ENCODE results near the gene LYRM4.

LYRM4 gene

DNA sequence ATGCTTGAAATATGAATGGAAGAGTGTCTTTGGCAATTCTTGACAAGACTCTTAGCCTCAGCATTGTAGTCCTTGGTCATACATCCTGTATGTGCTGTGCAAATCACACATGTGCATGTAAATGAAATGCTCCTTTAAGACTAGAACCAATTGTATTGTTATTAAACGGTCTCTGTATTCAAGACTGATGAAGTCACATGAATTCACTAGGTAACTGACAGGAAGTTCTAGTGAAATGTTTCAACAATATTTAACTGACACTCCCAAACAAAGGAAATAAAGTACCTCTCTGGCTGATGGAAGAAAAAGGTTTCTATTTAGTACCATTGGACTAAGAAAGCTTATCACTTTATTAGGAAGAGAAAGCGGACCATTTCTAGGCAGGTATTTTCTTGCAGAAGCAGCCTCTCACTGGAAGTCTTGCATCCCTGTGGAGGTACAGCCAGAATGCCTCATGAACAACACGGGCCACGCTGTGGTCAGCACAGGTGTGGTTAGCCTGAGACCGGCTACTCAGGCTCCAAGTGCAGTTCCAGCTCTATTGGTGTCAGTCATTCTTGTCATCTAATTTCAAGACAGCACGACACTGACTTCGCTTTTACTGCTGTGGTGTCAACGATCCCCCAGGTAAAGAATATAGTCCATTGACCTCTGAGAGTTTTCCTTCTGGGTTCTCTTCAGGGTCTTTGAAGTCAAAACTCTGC, 158.3 kb downstream of the LYRM4 start:
- TF ChIP-seq, protein P1, sequence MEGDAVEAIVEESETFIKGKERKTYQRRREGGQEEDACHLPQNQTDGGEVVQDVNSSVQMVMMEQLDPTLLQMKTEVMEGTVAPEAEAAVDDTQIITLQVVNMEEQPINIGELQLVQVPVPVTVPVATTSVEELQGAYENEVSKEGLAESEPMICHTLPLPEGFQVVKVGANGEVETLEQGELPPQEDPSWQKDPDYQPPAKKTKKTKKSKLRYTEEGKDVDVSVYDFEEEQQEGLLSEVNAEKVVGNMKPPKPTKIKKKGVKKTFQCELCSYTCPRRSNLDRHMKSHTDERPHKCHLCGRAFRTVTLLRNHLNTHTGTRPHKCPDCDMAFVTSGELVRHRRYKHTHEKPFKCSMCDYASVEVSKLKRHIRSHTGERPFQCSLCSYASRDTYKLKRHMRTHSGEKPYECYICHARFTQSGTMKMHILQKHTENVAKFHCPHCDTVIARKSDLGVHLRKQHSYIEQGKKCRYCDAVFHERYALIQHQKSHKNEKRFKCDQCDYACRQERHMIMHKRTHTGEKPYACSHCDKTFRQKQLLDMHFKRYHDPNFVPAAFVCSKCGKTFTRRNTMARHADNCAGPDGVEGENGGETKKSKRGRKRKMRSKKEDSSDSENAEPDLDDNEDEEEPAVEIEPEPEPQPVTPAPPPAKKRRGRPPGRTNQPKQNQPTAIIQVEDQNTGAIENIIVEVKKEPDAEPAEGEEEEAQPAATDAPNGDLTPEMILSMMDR (IDR thresholded peaks at IDR 0.05; ENCODE audit: low read depth, low read length, missing control alignments) = no peak
- Histone ChIP-seq H3K36me3 (replicated peaks) (no peaks in the 10 kb centered on the region), H3K27me3 (replicated peaks) (no peaks in the 10 kb centered on the region), H3K27ac (no peak overlapping the region), H3K4me3 (ENCODE audit: low read depth, low read length) (no peak overlapping the region)
- DNase-seq = no peak
- in situ Hi-C loops (cut with HindIII; ENCODE audit: low pct_ligation_motif_present, low sequenced_read_pairs) = no loop called here

DNA sequence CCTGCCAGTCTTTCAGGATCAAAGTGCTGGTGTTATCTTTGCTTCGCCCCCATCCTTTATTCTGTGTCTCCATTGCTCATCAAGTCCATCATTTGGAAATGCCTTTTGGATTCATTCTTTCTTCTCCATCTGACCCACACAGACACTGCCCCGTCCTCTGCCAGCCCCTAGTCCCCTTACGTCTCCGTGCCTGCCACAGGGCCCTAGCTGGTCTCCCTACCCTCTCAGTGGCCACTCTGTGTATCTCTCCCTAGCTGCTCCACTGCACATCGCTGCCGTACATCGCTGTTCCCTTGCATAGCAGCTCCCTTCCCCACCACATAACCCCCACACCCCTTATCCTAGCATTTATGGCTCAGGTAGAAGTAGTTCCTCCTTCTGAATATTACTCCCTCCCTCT, 159.9 kb downstream of the LYRM4 start:
- Histone ChIP-seq H3K27me3 (replicated peaks) (no peaks in the 10 kb centered on the region), H3K4me3 (ENCODE audit: low read depth, low read length) (no peak overlapping the region), H3K36me3 (replicated peaks) (no peaks in the 10 kb centered on the region), H3K27ac (no peak overlapping the region)
- DNase-seq = no peak
- in situ Hi-C loops (cut with HindIII; ENCODE audit: low pct_ligation_motif_present, low sequenced_read_pairs) = no loop called here
- TF ChIP-seq, protein P1 (IDR thresholded peaks at IDR 0.05; ENCODE audit: low read depth, low read length, missing control alignments) = no peak

DNA sequence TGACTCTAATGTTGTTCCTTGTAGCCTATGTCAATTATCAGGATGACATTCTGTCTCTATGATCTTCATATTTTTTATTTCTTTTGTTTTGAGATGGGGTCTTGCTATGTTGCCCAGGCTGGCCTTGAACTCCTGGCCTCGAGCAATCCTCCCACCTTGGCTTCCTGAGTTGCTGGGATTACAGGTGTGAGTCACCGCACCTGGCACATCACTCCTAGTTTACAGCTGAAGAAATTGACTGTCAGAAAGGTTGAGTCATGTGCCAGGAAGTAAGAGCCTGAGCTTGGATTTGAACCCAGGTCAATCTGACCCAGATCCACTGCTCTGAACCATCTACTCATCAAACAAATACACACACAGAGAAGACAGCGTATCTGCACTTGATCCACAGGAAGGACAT, 161.2 kb downstream of the LYRM4 start:
- no peaks in the 10 kb centered on the region for H3K27me3 ChIP-seq (replicated peaks)
- TF ChIP-seq, protein P1 (IDR thresholded peaks at IDR 0.05; ENCODE audit: low read depth, low read length, missing control alignments) = no peak
- H3K4me3 ChIP-seq (ENCODE audit: low read depth, low read length) = no peak overlapping the region
- no peaks in the 10 kb centered on the region for H3K36me3 ChIP-seq (replicated peaks)
- in situ Hi-C loops (cut with HindIII; ENCODE audit: low pct_ligation_motif_present, low sequenced_read_pairs) = no loop called here
- no peak overlapping the region for H3K27ac ChIP-seq
- DNase-seq = no peak

DNA sequence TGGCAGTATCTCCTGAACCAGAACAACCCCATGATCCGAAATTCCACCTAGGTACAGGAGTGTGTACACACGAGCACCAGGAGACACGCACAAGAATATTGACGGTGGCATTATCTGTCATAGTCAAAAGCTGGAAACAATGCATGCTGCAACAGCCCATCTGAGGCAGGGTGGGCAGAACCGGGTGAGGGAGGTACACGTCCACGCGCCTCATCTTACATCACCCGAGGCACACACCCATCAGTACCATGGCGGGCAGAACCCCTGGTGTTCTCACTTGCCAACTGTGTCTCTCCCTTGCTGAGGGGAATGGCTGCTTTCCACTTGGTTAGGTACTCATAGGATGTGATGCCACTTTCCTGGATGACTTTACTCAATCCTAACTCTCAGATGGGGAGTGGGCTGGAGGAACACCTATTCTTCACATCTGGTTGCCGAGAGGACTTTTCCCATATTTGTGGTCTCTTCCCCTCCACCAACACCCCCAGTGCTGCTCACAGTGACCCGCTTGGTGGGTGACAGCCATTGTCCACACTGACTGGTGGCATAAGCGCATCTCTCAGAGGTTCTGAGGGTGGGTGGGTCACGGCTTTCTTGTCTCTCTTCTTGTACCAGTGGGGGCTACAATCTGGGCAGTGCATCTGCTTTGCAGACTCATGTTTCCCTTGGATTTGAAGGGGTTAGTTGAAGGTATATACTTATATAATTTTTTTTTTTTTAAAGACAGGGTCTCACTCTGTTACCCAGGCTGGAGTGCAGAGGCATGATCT, 162.1 kb downstream of the LYRM4 start:
- in situ Hi-C loops (cut with HindIII; ENCODE audit: low pct_ligation_motif_present, low sequenced_read_pairs) = no loop called here
- H3K4me3 ChIP-seq (ENCODE audit: low read depth, low read length) = no peak overlapping the region
- no peak for DNase-seq
- TF ChIP-seq, protein P1 (IDR thresholded peaks at IDR 0.05; ENCODE audit: low read depth, low read length, missing control alignments) = no peak
- H3K27ac ChIP-seq = no peak overlapping the region
- no peaks in the 10 kb centered on the region for H3K27me3 ChIP-seq (replicated peaks)
- H3K36me3 ChIP-seq (replicated peaks) = no peaks in the 10 kb centered on the region

- Histone ChIP-seq H3K27me3 (replicated peaks) (no peaks in the 10 kb centered on the region), H3K36me3 (replicated peaks) (no peaks in the 10 kb centered on the region), H3K4me3 (ENCODE audit: low read depth, low read length) (no peak overlapping the region), H3K27ac (no peak overlapping the region)
- in situ Hi-C loops (cut with HindIII; ENCODE audit: low pct_ligation_motif_present, low sequenced_read_pairs) = no loop called here
- DNase-seq = no peak
- TF ChIP-seq, protein P1 (IDR thresholded peaks at IDR 0.05; ENCODE audit: low read depth, low read length, missing control alignments) = no peak
Measured at GRCh38 chr6:5096482-5096881, 164.3 kb downstream of the LYRM4 start.
